GM21717 (cell line): ENCODE measurements around the gene IFT74.
"Not testable (repeated sequence)": the region's sequence is repeated elsewhere in the genome, so short reads cannot be mapped to it uniquely, and the experiment has no call there.

Experiments
- ATAC-seq: cut with Tn5 transposase; IDR thresholded peaks from one replicate; pipeline ENCODE4 v1.9.1; 2021; ENCODE audit warnings: mild to moderate bottlenecking, moderate library complexity; ENCODE audit not compliant: unreplicated experiment

Gene IFT74

GRCh38 chr9:27065288-27065687 lies 109.1 kb downstream of the IFT74 start:
- ATAC-seq = no peak

- ATAC-seq = no peak
These were observed 117.9 kb downstream of the IFT74 start for GRCh38 chr9:27073841-27074728.

GRCh38 chr9:27078685-27079084 lies 122.5 kb downstream of the IFT74 start:
- no peak for ATAC-seq

- no peak for ATAC-seq
These were observed 129.2 kb downstream of the IFT74 start for GRCh38 chr9:27085456-27085855.

- no peak for ATAC-seq
These were observed 130.8 kb downstream of the IFT74 start for GRCh38 chr9:27086818-27087680.

GRCh38 chr9:27088981-27089380 lies 132.8 kb downstream of the IFT74 start:
- no peak for ATAC-seq

- no peak for ATAC-seq
These were observed 133.5 kb downstream of the IFT74 start for GRCh38 chr9:27089706-27090105.

GRCh38 chr9:27090231-27090630 lies 134.0 kb downstream of the IFT74 start:
- ATAC-seq = no peak

- no peak for ATAC-seq
These were observed 134.5 kb downstream of the IFT74 start for GRCh38 chr9:27090711-27091110.

GRCh38 chr9:27092496-27092895 lies 136.3 kb downstream of the IFT74 start:
- not testable (repeated sequence) for ATAC-seq

- ATAC-seq = not testable (repeated sequence)
These were observed 137.3 kb downstream of the IFT74 start for GRCh38 chr9:27093384-27094067.

GRCh38 chr9:27094640-27095298 lies 138.6 kb downstream of the IFT74 start:
- ATAC-seq = no peak

GRCh38 chr9:27107241-27107640 lies 151.0 kb downstream of the IFT74 start:
- ATAC-seq = no peak

- no peak for ATAC-seq
These were observed 152.8 kb downstream of the IFT74 start, which contains the start of gene TEK for GRCh38 chr9:27108981-27109541. Gene TEK, plus strand, starts transcription at chr9:27109225. Its CDS starts 366 bp downstream, at chr9:27109591.

- ATAC-seq = no peak
These were observed 153.4 kb downstream of the IFT74 start for GRCh38 chr9:27109621-27110020.

GRCh38 chr9:27110181-27110580 lies 154.0 kb downstream of the IFT74 start:
- ATAC-seq = no peak

GRCh38 chr9:27112235-27112634 lies 156.0 kb downstream of the IFT74 start:
- ATAC-seq = no peak
